Activated T-helper 17 cell treated with anti-CD3 and anti-CD28 coated beads, Interleukin-2, amount 50 U/mL, for 72 hours (primary cell): ENCODE measurements around the gene SPC24. TPM values are rescaled to one million over a fixed set of nuclear protein-coding genes. Genes with fewer than 3 reads are reported as not detected.

Source experiments
- ATAC-seq: fragments of 150-1000 bp; cut with Tn5 transposase; replicated peaks from 2 replicates; pipeline ENCODE4 v1.10.0; 2021; ENCODE audit warnings: mild to moderate bottlenecking, moderate library complexity
- H3K27ac Mint-ChIP-seq: one replicate; pipeline ENCODE4 v1.8.0; 2022; ENCODE audit warnings: mixed read lengths
- H3K27me3 Mint-ChIP-seq: one replicate; pipeline ENCODE4 v1.8.0; 2022; ENCODE audit warnings: mixed read lengths
- H3K36me3 Mint-ChIP-seq: one replicate; pipeline ENCODE4 v1.8.0; 2022; ENCODE audit warnings: low read depth, mild to moderate bottlenecking, mixed read lengths
- H3K4me1 Mint-ChIP-seq: one replicate; pipeline ENCODE4 v1.8.0; 2022; ENCODE audit warnings: mixed read lengths
- H3K4me3 Mint-ChIP-seq: one replicate; pipeline ENCODE4 v1.8.0; 2022; ENCODE audit warnings: mild to moderate bottlenecking, mixed read lengths
- H3K9me3 Mint-ChIP-seq: one replicate; pipeline ENCODE4 v1.8.0; 2022; ENCODE audit warnings: mixed read lengths
- total RNA-seq, 2 donors: library from RNA; stranded (reverse); gene quantifications; one replicate each; pipeline ENCODE4 v1.2.3, GENCODE V29; 2022

The SPC24 gene
- 10 to 100 TPM; 44.3 to 53.9 TPM for total RNA-seq

- peak; percentile 99 for ATAC-seq
- Mint-ChIP-seq H3K36me3 (peaks cover 6% of the 10 kb centered on the region), H3K9me3 (no peaks in the 10 kb centered on the region), H3K27ac (peak within 1 kb of the TSS; percentile 88), H3K27me3 (no peaks in the 10 kb centered on the region), H3K4me3 (peak within 1 kb of the TSS; percentile 85), H3K4me1 (peaks cover 7% of the 10 kb centered on the region)
Observed at GRCh38 chr19:11155373-11156120, at the start of gene SPC24. TSS of gene SPC24 (minus strand) at chr19:11155782. CDS start at chr19:11155776, 6 bp downstream.

GRCh38 chr19:11204943-11205349 is 49.4 kb upstream of the SPC24 start:
- H3K4me1 Mint-ChIP-seq: peaks cover under 1% of the 10 kb centered on the region
- no peak for ATAC-seq
- peaks cover 1% of the 10 kb centered on the region for H3K36me3 Mint-ChIP-seq
- H3K27me3 Mint-ChIP-seq: peaks cover 7% of the 10 kb centered on the region
- H3K27ac Mint-ChIP-seq: no peak overlapping the region
- no peak overlapping the region for H3K4me3 Mint-ChIP-seq
- no peaks in the 10 kb centered on the region for H3K9me3 Mint-ChIP-seq

GRCh38 chr19:11204076-11204602 is 48.6 kb upstream of the SPC24 start:
- no peak for ATAC-seq
- Mint-ChIP-seq H3K27ac (no peak overlapping the region), H3K9me3 (no peaks in the 10 kb centered on the region), H3K27me3 (peaks cover 7% of the 10 kb centered on the region), H3K4me1 (no peaks in the 10 kb centered on the region), H3K36me3 (no peaks in the 10 kb centered on the region), H3K4me3 (no peak overlapping the region)

- H3K27me3 Mint-ChIP-seq: peaks cover 7% of the 10 kb centered on the region
- no peaks in the 10 kb centered on the region for H3K36me3 Mint-ChIP-seq
- H3K4me1 Mint-ChIP-seq: no peaks in the 10 kb centered on the region
- H3K9me3 Mint-ChIP-seq: no peaks in the 10 kb centered on the region
- H3K27ac Mint-ChIP-seq: no peak overlapping the region
- peak; percentile 56 for ATAC-seq
- H3K4me3 Mint-ChIP-seq: no peak overlapping the region
Observed at GRCh38 chr19:11203194-11204075, 47.9 kb upstream of the SPC24 start.

- Mint-ChIP-seq H3K4me1 (no peaks in the 10 kb centered on the region), H3K4me3 (no peak overlapping the region), H3K27ac (no peak overlapping the region), H3K9me3 (no peaks in the 10 kb centered on the region), H3K27me3 (peaks cover 7% of the 10 kb centered on the region), H3K36me3 (no peaks in the 10 kb centered on the region)
- no peak for ATAC-seq
Observed at GRCh38 chr19:11202488-11203193, 47.1 kb upstream of the SPC24 start.

- no peak overlapping the region for H3K27ac Mint-ChIP-seq
- H3K27me3 Mint-ChIP-seq: peaks cover 7% of the 10 kb centered on the region
- H3K9me3 Mint-ChIP-seq: no peaks in the 10 kb centered on the region
- no peaks in the 10 kb centered on the region for H3K4me1 Mint-ChIP-seq
- no peak overlapping the region for H3K4me3 Mint-ChIP-seq
- no peaks in the 10 kb centered on the region for H3K36me3 Mint-ChIP-seq
- no peak for ATAC-seq
Observed at GRCh38 chr19:11201791-11202190, 46.2 kb upstream of the SPC24 start.

- H3K27ac Mint-ChIP-seq: no peak overlapping the region
Observed at GRCh38 chr19:11200931-11201330, 45.3 kb upstream of the SPC24 start.

GRCh38 chr19:11200015-11200574 is 44.5 kb upstream of the SPC24 start:
- no peak overlapping the region for H3K4me3 Mint-ChIP-seq
- no peak for ATAC-seq
- H3K9me3 Mint-ChIP-seq: no peaks in the 10 kb centered on the region
- no peak overlapping the region for H3K27ac Mint-ChIP-seq
- no peaks in the 10 kb centered on the region for H3K36me3 Mint-ChIP-seq
- peaks cover 16% of the 10 kb centered on the region for H3K27me3 Mint-ChIP-seq
- H3K4me1 Mint-ChIP-seq: no peaks in the 10 kb centered on the region

More at GRCh38 chr19:11200931-11201330, 45.3 kb upstream of the SPC24 start:
- H3K9me3 Mint-ChIP-seq: no peaks in the 10 kb centered on the region
- no peak for ATAC-seq
- no peaks in the 10 kb centered on the region for H3K4me1 Mint-ChIP-seq
- no peak overlapping the region for H3K4me3 Mint-ChIP-seq
- no peaks in the 10 kb centered on the region for H3K36me3 Mint-ChIP-seq
- peaks cover 12% of the 10 kb centered on the region for H3K27me3 Mint-ChIP-seq

GRCh38 chr19:11199517-11199916 is 43.9 kb upstream of the SPC24 start:
- Mint-ChIP-seq H3K27ac (no peak overlapping the region), H3K9me3 (no peaks in the 10 kb centered on the region), H3K4me1 (no peaks in the 10 kb centered on the region), H3K27me3 (peaks cover 16% of the 10 kb centered on the region), H3K36me3 (no peaks in the 10 kb centered on the region), H3K4me3 (no peak overlapping the region)
- no peak for ATAC-seq

GRCh38 chr19:11198769-11199424 is 43.3 kb upstream of the SPC24 start:
- H3K36me3 Mint-ChIP-seq: no peaks in the 10 kb centered on the region
- no peak overlapping the region for H3K27ac Mint-ChIP-seq
- no peaks in the 10 kb centered on the region for H3K4me1 Mint-ChIP-seq
- no peak for ATAC-seq
- no peak overlapping the region for H3K4me3 Mint-ChIP-seq
- no peaks in the 10 kb centered on the region for H3K9me3 Mint-ChIP-seq
- peaks cover 12% of the 10 kb centered on the region for H3K27me3 Mint-ChIP-seq

- no peak for ATAC-seq
- Mint-ChIP-seq H3K9me3 (no peaks in the 10 kb centered on the region), H3K27me3 (peaks cover 12% of the 10 kb centered on the region), H3K4me1 (no peaks in the 10 kb centered on the region), H3K4me3 (peak overlapping the region; percentile 62), H3K36me3 (no peaks in the 10 kb centered on the region), H3K27ac (no peak overlapping the region)
Observed at GRCh38 chr19:11198175-11198534, 42.6 kb upstream of the SPC24 start.

- Mint-ChIP-seq H3K4me1 (no peaks in the 10 kb centered on the region), H3K9me3 (no peaks in the 10 kb centered on the region), H3K27ac (no peak within 1 kb of the TSS), H3K27me3 (peaks cover 9% of the 10 kb centered on the region), H3K36me3 (no peaks in the 10 kb centered on the region), H3K4me3 (peak within 1 kb of the TSS; percentile 62)
- ATAC-seq: peak; percentile 94
Observed at GRCh38 chr19:11197291-11198174, 42.0 kb upstream of the SPC24 start, which contains the start of gene KANK2. TSS of gene KANK2 (minus strand) at chr19:11197545. CDS start at chr19:11194511, 3,034 bp downstream.
